CD14-positive monocyte (primary cell): ENCODE results near the gene MICALL2. TPM values are rescaled to one million over a fixed set of nuclear protein-coding genes. Genes with fewer than 3 reads are reported as not detected.

Experiments used
- DNase-seq, 3 donors: peaks; one replicate each; pipeline ENCODE4 v3.0.0-alpha.2; 2011 to 2022
- H2AFZ ChIP-seq: 2 replicates; pipeline ENCODE4 v1.6.0; 2012; ENCODE audit warnings: mild to moderate bottlenecking, low read depth, low read length, inconsistent platforms; ENCODE audit not compliant: insufficient read depth, poor library complexity, severe bottlenecking
- H3K27ac ChIP-seq, 2 donors: 1 replicate in 1 of 2; 2 replicates in 1 of 2; pipeline ENCODE4 v1.5.1; 2012 to 2013; ENCODE audit warnings: low read length in 2 of 2, control low read depth in 1 of 2, inconsistent platforms in 1 of 2, low read depth in 1 of 2, mild to moderate bottlenecking in 1 of 2
- H3K27me3 ChIP-seq, 2 donors: one replicate each; pipeline versions ENCODE4 v1.6.0 to v1.6.1; 2011 to 2013; ENCODE audit warnings: low read length in 2 of 2; ENCODE audit not compliant: control insufficient read depth in 2 of 2, insufficient read depth in 2 of 2
- H3K36me3 ChIP-seq, 2 donors: replicated peaks in 1 of 2; 1 replicate in 1 of 2; 2 replicates in 1 of 2; pipeline versions ENCODE4 v1.5.1 to v1.6.1; 2012 to 2013; ENCODE audit warnings: low read length in 2 of 2, control low read depth in 1 of 2, inconsistent platforms in 1 of 2, mild to moderate bottlenecking in 1 of 2; ENCODE audit not compliant: insufficient read depth in 2 of 2, control insufficient read depth in 1 of 2
- H3K4me1 ChIP-seq, 2 donors: 1 replicate in 1 of 2; 2 replicates in 1 of 2; pipeline versions ENCODE4 v1.5.1 to v1.6.1; 2012 to 2013; ENCODE audit warnings: low read length in 2 of 2, control low read depth in 1 of 2, inconsistent platforms in 1 of 2, mild to moderate bottlenecking in 1 of 2, moderate library complexity in 1 of 2; ENCODE audit not compliant: insufficient read depth in 2 of 2, control insufficient read depth in 1 of 2
- H3K4me2 ChIP-seq: replicated peaks from 2 replicates; pipeline ENCODE3; 2012; ENCODE audit warnings: low read length, moderate library complexity, mild to moderate bottlenecking; ENCODE audit not compliant: poor library complexity, severe bottlenecking; ENCODE audit errors: extremely low read depth
- H3K4me3 ChIP-seq, 3 experiments: fragments of 200-600 bp in 1 of 3; sonication (generic) in 1 of 3; replicated peaks in 1 of 3; 1 replicate in 2 of 3; 2 replicates in 1 of 3; pipeline ENCODE4 v1.5.1; 2011 to 2013; ENCODE audit warnings: low read length in 3 of 3, mild to moderate bottlenecking in 3 of 3, control low read depth in 2 of 3, low read depth in 2 of 3, inconsistent platforms in 1 of 3, moderate library complexity in 1 of 3
- H3K79me2 ChIP-seq: 2 replicates; pipeline ENCODE4 v1.6.0; 2012; ENCODE audit warnings: mild to moderate bottlenecking, control low read depth, inconsistent platforms, low read length, moderate library complexity; ENCODE audit not compliant: insufficient read depth
- H3K9ac ChIP-seq: 2 replicates; pipeline ENCODE4 v1.6.0; 2017; ENCODE audit warnings: low read length, mild to moderate bottlenecking; ENCODE audit not compliant: insufficient read depth, poor library complexity, severe bottlenecking
- H3K9me3 ChIP-seq, 2 donors: replicated peaks in 1 of 2; 1 replicate in 1 of 2; 2 replicates in 1 of 2; pipeline versions ENCODE4 v1.5.1 to v1.6.1; 2012 to 2013; ENCODE audit warnings: low read length in 2 of 2, control low read depth in 1 of 2; ENCODE audit not compliant: control insufficient read depth in 1 of 2, insufficient read depth in 1 of 2
- H4K20me1 ChIP-seq: 2 replicates; pipeline ENCODE4 v1.6.0; 2012; ENCODE audit warnings: mild to moderate bottlenecking, low read length, control low read depth, moderate library complexity; ENCODE audit not compliant: insufficient read depth
- H3K27ac Mint-ChIP-seq, 7 donors: one replicate each; pipeline ENCODE4 v1.8.0; 2020; ENCODE audit warnings: mild to moderate bottlenecking in 7 of 7, mixed read lengths in 7 of 7, moderate library complexity in 6 of 7, inconsistent platforms in 2 of 7
- H3K27me3 Mint-ChIP-seq, 3 donors: one replicate each; pipeline ENCODE4 v1.8.0; 2021 to 2022; ENCODE audit warnings: low read depth in 3 of 3, mild to moderate bottlenecking in 3 of 3, mixed read lengths in 3 of 3, moderate library complexity in 3 of 3, inconsistent platforms in 1 of 3
- H3K36me3 Mint-ChIP-seq, 2 donors: one replicate each; pipeline ENCODE4 v1.8.0; 2020; ENCODE audit warnings: mixed read lengths in 2 of 2, inconsistent platforms in 1 of 2, mild to moderate bottlenecking in 1 of 2
- H3K4me1 Mint-ChIP-seq: one replicate; pipeline ENCODE4 v1.8.0; 2020; ENCODE audit warnings: mild to moderate bottlenecking, mixed read lengths
- H3K4me3 Mint-ChIP-seq, 2 donors: one replicate each; pipeline ENCODE4 v1.8.0; 2020; ENCODE audit warnings: mild to moderate bottlenecking in 2 of 2, mixed read lengths in 2 of 2, moderate library complexity in 1 of 2
- H3K9me3 Mint-ChIP-seq, 7 donors: one replicate each; pipeline ENCODE4 v1.8.0; 2020 to 2022; ENCODE audit warnings: mixed read lengths in 7 of 7, mild to moderate bottlenecking in 6 of 7, moderate library complexity in 6 of 7, inconsistent platforms in 2 of 7
- WGBS: methylation state at CpG from one replicate; pipeline ENCODE4 v1.1.5; 2013; ENCODE audit warnings: missing lambda C conversion rate; ENCODE audit not compliant: insufficient coverage; 5-methylcytosine and 5-hydroxymethylcytosine counted together
- intact Hi-C, 2 donors: fragments of 100-400 bp; cut with micrococcal nuclease; formaldehyde crosslinking; loops; one replicate each; pipeline versions ENCODE4 v1.15.0 to v1.15.1; 2023
- polyA plus RNA-seq, 3 donors: library from polyadenylated mRNA; depleted of rRNA in 1 of 3; unstranded in 2 of 3; stranded (reverse) in 1 of 3; fragments of 300-500 nt in 2 of 3; fragments of >200 nt in 1 of 3; fragmentation: Illumina TruSeq in 2 of 3; gene quantifications; 1 replicate in 2 of 3; 2 replicates in 1 of 3; pipeline ENCODE4 v1.2.3, GENCODE V29; 2012 to 2021
- TF ChIP-seq, protein P1 (sequence below): fragments of 200-600 bp; IDR thresholded peaks from one replicate; pipeline ENCODE4 v1.8.0; 2022; ENCODE audit warnings: antibody characterized with exemption, mild to moderate bottlenecking

Gene MICALL2
- polyA plus RNA-seq, 3 donors = 0.14 to 7.2 (median 0.72) TPM

DNA sequence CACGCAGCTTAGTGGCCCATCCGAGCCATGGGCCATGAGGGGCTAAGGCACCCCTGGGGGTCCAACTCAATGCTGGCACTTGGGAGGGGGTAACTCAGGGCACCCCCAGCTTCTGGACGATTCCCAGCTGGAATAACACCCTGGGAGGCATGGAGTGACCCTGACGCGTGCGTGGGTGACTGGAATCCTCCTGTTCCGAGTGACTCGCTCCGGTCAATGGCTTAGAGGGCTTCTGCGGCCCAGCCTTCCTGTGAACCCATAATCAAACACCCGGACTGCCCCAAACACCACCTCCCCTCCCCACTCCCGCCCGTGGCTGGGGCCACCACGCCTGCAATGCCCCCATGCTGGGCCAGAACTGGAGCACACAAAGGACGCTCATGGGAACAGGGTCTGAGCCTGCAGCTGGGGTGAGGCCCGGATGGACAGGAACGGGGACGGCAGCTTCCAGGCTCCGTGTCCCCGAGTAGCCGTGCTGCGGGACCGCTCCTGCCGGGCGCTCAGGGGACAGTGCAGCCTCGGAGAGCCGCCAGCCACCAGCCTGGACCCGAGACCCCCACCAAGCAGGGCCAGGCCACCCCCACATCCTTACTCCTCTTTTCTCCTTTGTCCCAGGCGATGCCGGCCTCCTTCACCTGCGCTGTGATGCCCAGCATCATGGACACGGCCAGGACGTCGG lies 36.4 kb upstream of the MICALL2 start:
- Histone ChIP-seq H3K9ac (no peak overlapping the region), H2AFZ (no peak overlapping the region), H3K27me3 (no peaks in the 10 kb centered on the region), H3K4me3 (no peak overlapping the region), H4K20me1 (peaks cover 4% of the 10 kb centered on the region), H3K27ac (no peak overlapping the region), H3K4me2 (no peak overlapping the region), H3K4me1 (no peaks in the 10 kb centered on the region), H3K9me3 (no peaks in the 10 kb centered on the region), H3K79me2 (peaks cover 3% of the 10 kb centered on the region), H3K36me3 (peaks cover 84 to 99% of the 10 kb centered on the region in 2 donors)
- intact Hi-C loops = loop anchor here in 1 of 2 donors (10.0 kb wide), 1 partner anchor 849 kb away; no protein-coding TSS in a partner anchor
- TF ChIP-seq, protein P1, sequence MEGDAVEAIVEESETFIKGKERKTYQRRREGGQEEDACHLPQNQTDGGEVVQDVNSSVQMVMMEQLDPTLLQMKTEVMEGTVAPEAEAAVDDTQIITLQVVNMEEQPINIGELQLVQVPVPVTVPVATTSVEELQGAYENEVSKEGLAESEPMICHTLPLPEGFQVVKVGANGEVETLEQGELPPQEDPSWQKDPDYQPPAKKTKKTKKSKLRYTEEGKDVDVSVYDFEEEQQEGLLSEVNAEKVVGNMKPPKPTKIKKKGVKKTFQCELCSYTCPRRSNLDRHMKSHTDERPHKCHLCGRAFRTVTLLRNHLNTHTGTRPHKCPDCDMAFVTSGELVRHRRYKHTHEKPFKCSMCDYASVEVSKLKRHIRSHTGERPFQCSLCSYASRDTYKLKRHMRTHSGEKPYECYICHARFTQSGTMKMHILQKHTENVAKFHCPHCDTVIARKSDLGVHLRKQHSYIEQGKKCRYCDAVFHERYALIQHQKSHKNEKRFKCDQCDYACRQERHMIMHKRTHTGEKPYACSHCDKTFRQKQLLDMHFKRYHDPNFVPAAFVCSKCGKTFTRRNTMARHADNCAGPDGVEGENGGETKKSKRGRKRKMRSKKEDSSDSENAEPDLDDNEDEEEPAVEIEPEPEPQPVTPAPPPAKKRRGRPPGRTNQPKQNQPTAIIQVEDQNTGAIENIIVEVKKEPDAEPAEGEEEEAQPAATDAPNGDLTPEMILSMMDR = no peak
- WGBS = 95% methylated on average over 23 of the region's 34 CpGs
- H3K27ac Mint-ChIP-seq = no peak overlapping the region
- H3K36me3 Mint-ChIP-seq = peaks cover 62 to 89% of the 10 kb centered on the region in 2 donors
- DNase-seq = no peak
- H3K27me3 Mint-ChIP-seq = peaks cover 0 to 2% (median 0%) of the 10 kb centered on the region in 3 donors
- no peak overlapping the region for H3K4me3 Mint-ChIP-seq
- H3K9me3 Mint-ChIP-seq = no peaks in the 10 kb centered on the region
- H3K4me1 Mint-ChIP-seq = no peaks in the 10 kb centered on the region

DNA sequence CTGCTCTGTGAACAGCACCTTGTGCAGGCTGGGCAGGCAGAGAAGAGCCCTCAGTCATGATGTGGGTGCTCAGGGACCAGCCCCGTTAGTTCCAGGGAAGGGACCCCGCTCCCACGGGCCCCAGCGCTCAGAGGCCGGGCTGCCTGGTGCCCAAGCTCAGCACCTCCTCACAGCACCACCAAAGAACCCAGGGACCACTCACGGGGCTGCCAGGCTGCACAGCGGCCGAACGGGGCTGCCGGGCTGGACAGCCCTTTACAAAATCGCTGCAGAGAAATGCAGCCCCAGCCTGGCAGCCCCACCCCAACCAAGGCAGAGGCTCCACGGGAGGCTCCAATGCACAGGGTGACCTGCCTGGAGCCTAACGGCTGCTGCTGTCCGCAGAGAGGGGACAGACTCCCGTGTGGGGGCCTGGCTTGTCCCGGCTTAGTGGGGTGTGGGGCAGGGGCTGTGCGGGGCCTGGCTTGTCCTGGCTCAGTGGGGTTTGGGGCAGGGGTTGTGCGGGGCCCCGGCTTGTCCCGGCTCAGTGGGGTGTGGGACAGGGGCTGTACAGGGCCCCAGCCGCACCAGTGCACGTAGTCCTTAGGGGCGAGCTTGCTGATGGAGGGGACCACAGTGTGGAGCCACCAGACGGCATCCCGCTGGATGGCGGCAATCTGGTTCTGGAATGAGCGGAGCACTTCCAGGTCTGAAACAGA lies 35.7 kb upstream of the MICALL2 start:
- no peaks in the 10 kb centered on the region for H3K27me3 ChIP-seq
- Mint-ChIP-seq H3K27me3 (peaks cover 0 to 2% (median 0%) of the 10 kb centered on the region in 3 donors), H3K4me1 (no peaks in the 10 kb centered on the region), H3K36me3 (peaks cover 59 to 88% of the 10 kb centered on the region in 2 donors), H3K4me3 (no peak overlapping the region), H3K9me3 (no peaks in the 10 kb centered on the region), H3K27ac (no peak overlapping the region)
- H3K9me3 ChIP-seq = no peaks in the 10 kb centered on the region
- H3K4me2 ChIP-seq = no peak overlapping the region
- DNase-seq = no peak
- no peak overlapping the region for H3K9ac ChIP-seq
- no peaks in the 10 kb centered on the region for H3K79me2 ChIP-seq
- TF ChIP-seq, protein P1 = no peak
- intact Hi-C loops = loop anchor here in 1 of 2 donors (10.0 kb wide), 1 partner anchor 850 kb away; no protein-coding TSS in a partner anchor
- H4K20me1 ChIP-seq = peaks cover 5% of the 10 kb centered on the region
- over 99% methylated on average over 24 of the region's 27 CpGs for WGBS
- H3K27ac ChIP-seq = no peak overlapping the region
- no peaks in the 10 kb centered on the region for H3K4me1 ChIP-seq
- H3K36me3 ChIP-seq = peaks cover 80 to 99% of the 10 kb centered on the region in 2 donors
- H2AFZ ChIP-seq = no peak overlapping the region
- H3K4me3 ChIP-seq = no peak overlapping the region
